Cortex of kidney (tissue), 1 donor: ENCODE data around the gene EMILIN1.

Source experiments
- DNase-seq: peaks from one replicate; lab custom pipeline; 2025; lab: John Stamatoyannopoulos, UW

The EMILIN1 gene

GRCh38 chr2:27078267-27079194 is at the start of gene EMILIN1:
Gene EMILIN1 (plus strand): TSS chr2:27078615. CDS start chr2:27079066, 451 bp downstream.
- no peak for DNase-seq

GRCh38 chr2:27029051-27029450 is 49.4 kb upstream of the EMILIN1 start:
- no peak for DNase-seq

- DNase-seq = no peak
These were observed 45.7 kb upstream of the EMILIN1 start, which contains the start of gene TMEM214 for GRCh38 chr2:27032495-27033252. Gene TMEM214 (plus strand): TSS chr2:27032965. CDS start chr2:27033016, 51 bp downstream.

- no peak for DNase-seq
These were observed 45.1 kb upstream of the EMILIN1 start for GRCh38 chr2:27033253-27033852.

- no peak for DNase-seq
These were observed 40.4 kb upstream of the EMILIN1 start for GRCh38 chr2:27038012-27038411.

- no peak for DNase-seq
These were observed 39.6 kb upstream of the EMILIN1 start for GRCh38 chr2:27038631-27039339.

- no peak for DNase-seq
These were observed 39.0 kb upstream of the EMILIN1 start for GRCh38 chr2:27039426-27039825.

GRCh38 chr2:27039871-27040270 is 38.5 kb upstream of the EMILIN1 start:
- DNase-seq = no peak

- no peak for DNase-seq
These were observed 38.1 kb upstream of the EMILIN1 start for GRCh38 chr2:27040282-27040681.

GRCh38 chr2:27041752-27042151 is 36.7 kb upstream of the EMILIN1 start:
- no peak for DNase-seq

- no peak for DNase-seq
These were observed 36.2 kb upstream of the EMILIN1 start for GRCh38 chr2:27042159-27042661.

- DNase-seq = no peak
These were observed 35.3 kb upstream of the EMILIN1 start for GRCh38 chr2:27042985-27043634.

GRCh38 chr2:27049422-27050280 is 28.8 kb upstream of the EMILIN1 start:
- no peak for DNase-seq

GRCh38 chr2:27050281-27050995 is 28.0 kb upstream of the EMILIN1 start:
- peak; percentile 60 for DNase-seq

- peak; percentile 9 for DNase-seq
These were observed 27.2 kb upstream of the EMILIN1 start, which contains the start of gene AGBL5 for GRCh38 chr2:27050996-27051901. Gene AGBL5 (plus strand): TSS chr2:27051668. CDS start chr2:27052959, 1,291 bp downstream.

GRCh38 chr2:27051902-27052645 is 26.3 kb upstream of the EMILIN1 start:
- no peak for DNase-seq

- DNase-seq = no peak
These were observed 25.1 kb upstream of the EMILIN1 start for GRCh38 chr2:27053321-27053720.
